NCI-H2227 (cell line): ENCODE measurements around the gene MAML2.
"Not testable (repeated sequence)": the region's sequence is repeated elsewhere in the genome, so short reads cannot be mapped to it uniquely, and the experiment has no call there.

Experiments
- DNase-seq: peaks from one replicate; lab custom pipeline; 2025; ENCODE audit not compliant: unreplicated experiment; lab: John Stamatoyannopoulos, UW

The MAML2 gene

GRCh38 chr11:96193745-96194443, 149.1 kb downstream of the MAML2 start:
- DNase-seq = no peak

GRCh38 chr11:96191752-96192151, 151.2 kb downstream of the MAML2 start:
- DNase-seq = no peak

GRCh38 chr11:96189351-96189750, 153.6 kb downstream of the MAML2 start:
- DNase-seq = no peak

GRCh38 chr11:96188243-96189006, 154.6 kb downstream of the MAML2 start:
- DNase-seq = no peak

- DNase-seq = no peak
Observed at GRCh38 chr11:96187822-96188221, 155.2 kb downstream of the MAML2 start.

GRCh38 chr11:96186806-96187205, 156.2 kb downstream of the MAML2 start:
- DNase-seq = no peak

- DNase-seq = no peak
Observed at GRCh38 chr11:96185220-96185768, 157.7 kb downstream of the MAML2 start.

- DNase-seq = not testable (repeated sequence)
Observed at GRCh38 chr11:96180937-96181336, 162.1 kb downstream of the MAML2 start.

- DNase-seq = no peak
Observed at GRCh38 chr11:96180341-96180740, 162.7 kb downstream of the MAML2 start.

- DNase-seq = no peak
Observed at GRCh38 chr11:96179905-96180304, 163.1 kb downstream of the MAML2 start.

- no peak for DNase-seq
Observed at GRCh38 chr11:96178887-96179279, 164.1 kb downstream of the MAML2 start.

GRCh38 chr11:96178049-96178886, 164.7 kb downstream of the MAML2 start:
- no peak for DNase-seq

GRCh38 chr11:96177146-96177545, 165.8 kb downstream of the MAML2 start:
- no peak for DNase-seq

GRCh38 chr11:96173906-96174305, 169.1 kb downstream of the MAML2 start:
- DNase-seq = no peak

- no peak for DNase-seq
Observed at GRCh38 chr11:96173422-96173821, 169.6 kb downstream of the MAML2 start.

GRCh38 chr11:96172604-96173003, 170.4 kb downstream of the MAML2 start:
- no peak for DNase-seq

- no peak for DNase-seq
Observed at GRCh38 chr11:96169250-96169649, 173.7 kb downstream of the MAML2 start.

GRCh38 chr11:96168623-96169022, 174.4 kb downstream of the MAML2 start:
- DNase-seq = no peak

GRCh38 chr11:96167787-96168186, 175.2 kb downstream of the MAML2 start:
- DNase-seq = no peak

- DNase-seq = no peak
Observed at GRCh38 chr11:96167203-96167758, 175.7 kb downstream of the MAML2 start.
